ENCODE measurements around the gene FAM117B.

GRCh38 chr2:202695166-202695565 lies 60.4 kb downstream of the FAM117B start:
- TF ChIP-seq CTCF (IDR thresholded peaks at IDR 0.05; ENCODE audit: insufficient read depth, low read length) (no peak), POLR2AphosphoS5 (IDR thresholded peaks at IDR 0.05; ENCODE audit: low read depth) (no peak), REST (IDR thresholded peaks at IDR 0.05; ENCODE audit: insufficient replicate concordance, low read depth) (no peak)
